ENCODE data around the gene SMIM12. TPM values are rescaled to one million over a fixed set of nuclear protein-coding genes. Genes with fewer than 3 reads are reported as not detected.

SMIM12 gene, protein sequence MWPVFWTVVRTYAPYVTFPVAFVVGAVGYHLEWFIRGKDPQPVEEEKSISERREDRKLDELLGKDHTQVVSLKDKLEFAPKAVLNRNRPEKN
- total RNA-seq (ENCODE audit: low replicate concordance) = 9.5 and 20.2 TPM in 2 replicates

GRCh38 chr1:34859446-34860200, at the start of gene SMIM12:
Gene SMIM12, minus strand, starts transcription at chr1:34859749. Its CDS starts 3,772 bp downstream, at chr1:34855977.
- Mint-ChIP-seq H3K4me3 (peak within 1 kb of the TSS; percentile 98), H3K36me3 (peaks cover 3% of the 10 kb centered on the region), H3K27ac (peak within 1 kb of the TSS; percentile 80), H3K27me3 (ENCODE audit: insufficient read depth, low read depth) (peaks cover 12% of the 10 kb centered on the region), H3K9me3 (no peaks in the 10 kb centered on the region), H3K4me1 (peaks cover 24% of the 10 kb centered on the region)
- H3K27me3 ChIP-seq = peaks cover 38% of the 10 kb centered on the region
- H4K20me1 ChIP-seq (ENCODE audit: low read depth) = peaks cover 4% of the 10 kb centered on the region
- peak within 1 kb of the TSS; percentile 81 for H2AFZ ChIP-seq (replicated peaks)
- no peaks in the 10 kb centered on the region for H3K36me3 ChIP-seq
- H3K27ac ChIP-seq = no peak within 1 kb of the TSS
- TF ChIP-seq EZH2phosphoT487 (IDR thresholded peaks at IDR 0.05) (no peak), EZH2 (IDR thresholded peaks at IDR 0.05) (peak; percentile 50)
- TF ChIP-seq, protein P1, sequence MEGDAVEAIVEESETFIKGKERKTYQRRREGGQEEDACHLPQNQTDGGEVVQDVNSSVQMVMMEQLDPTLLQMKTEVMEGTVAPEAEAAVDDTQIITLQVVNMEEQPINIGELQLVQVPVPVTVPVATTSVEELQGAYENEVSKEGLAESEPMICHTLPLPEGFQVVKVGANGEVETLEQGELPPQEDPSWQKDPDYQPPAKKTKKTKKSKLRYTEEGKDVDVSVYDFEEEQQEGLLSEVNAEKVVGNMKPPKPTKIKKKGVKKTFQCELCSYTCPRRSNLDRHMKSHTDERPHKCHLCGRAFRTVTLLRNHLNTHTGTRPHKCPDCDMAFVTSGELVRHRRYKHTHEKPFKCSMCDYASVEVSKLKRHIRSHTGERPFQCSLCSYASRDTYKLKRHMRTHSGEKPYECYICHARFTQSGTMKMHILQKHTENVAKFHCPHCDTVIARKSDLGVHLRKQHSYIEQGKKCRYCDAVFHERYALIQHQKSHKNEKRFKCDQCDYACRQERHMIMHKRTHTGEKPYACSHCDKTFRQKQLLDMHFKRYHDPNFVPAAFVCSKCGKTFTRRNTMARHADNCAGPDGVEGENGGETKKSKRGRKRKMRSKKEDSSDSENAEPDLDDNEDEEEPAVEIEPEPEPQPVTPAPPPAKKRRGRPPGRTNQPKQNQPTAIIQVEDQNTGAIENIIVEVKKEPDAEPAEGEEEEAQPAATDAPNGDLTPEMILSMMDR (IDR thresholded peaks at IDR 0.05) = peak; percentile 88
- peak within 1 kb of the TSS; percentile 87 for H3K4me3 ChIP-seq
- H3K4me1 ChIP-seq = peaks cover 9% of the 10 kb centered on the region
- no peaks in the 10 kb centered on the region for H3K9me3 ChIP-seq (ENCODE audit: low read depth)
- peak within 1 kb of the TSS; percentile 93 for H3K4me2 ChIP-seq
- peak within 1 kb of the TSS; percentile 64 for H3K9ac ChIP-seq
- no peaks in the 10 kb centered on the region for H3F3A ChIP-seq (ENCODE audit: low read depth)
- H3K79me2 ChIP-seq (ENCODE audit: low read depth) = peaks cover 34% of the 10 kb centered on the region
- DNase-seq (ENCODE audit: low spot score) = peak; percentile 93

DNA sequence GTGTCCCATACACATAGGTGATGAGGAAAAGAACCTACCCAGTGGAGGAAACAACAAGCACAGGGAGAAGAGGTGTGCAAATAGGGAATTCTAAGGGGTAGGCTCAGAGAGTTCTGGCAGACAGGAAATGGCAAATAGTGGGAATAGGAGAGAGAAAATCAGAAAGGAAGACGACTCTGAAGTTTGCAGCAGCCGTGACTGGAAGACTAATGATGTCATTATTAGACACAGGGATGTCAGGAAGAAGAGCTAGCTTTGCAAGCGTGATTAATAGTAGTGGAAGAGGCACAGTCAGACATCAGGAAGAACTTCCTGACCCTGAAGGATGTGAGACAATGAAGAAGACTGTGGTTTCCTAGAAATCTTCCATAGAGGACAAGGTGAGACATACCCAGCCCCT, 48.8 kb upstream of the SMIM12 start:
- Histone ChIP-seq H3K4me1 (no peaks in the 10 kb centered on the region), H3K9ac (no peak overlapping the region), H3K36me3 (no peaks in the 10 kb centered on the region), H3K9me3 (ENCODE audit: low read depth) (no peaks in the 10 kb centered on the region), H3K4me2 (no peak overlapping the region), H3K4me3 (no peak overlapping the region), H3K27ac (no peak overlapping the region), H3F3A (ENCODE audit: low read depth) (no peaks in the 10 kb centered on the region), H3K79me2 (ENCODE audit: low read depth) (no peaks in the 10 kb centered on the region), H2AFZ (replicated peaks) (no peak overlapping the region), H3K27me3 (peaks cover 4% of the 10 kb centered on the region), H4K20me1 (ENCODE audit: low read depth) (peaks cover 13% of the 10 kb centered on the region)
- Mint-ChIP-seq H3K36me3 (no peaks in the 10 kb centered on the region), H3K4me3 (no peak overlapping the region), H3K4me1 (peaks cover 7% of the 10 kb centered on the region), H3K9me3 (no peaks in the 10 kb centered on the region), H3K27me3 (ENCODE audit: insufficient read depth, low read depth) (peaks cover 3% of the 10 kb centered on the region), H3K27ac (no peak overlapping the region)
- TF ChIP-seq EZH2phosphoT487 (IDR thresholded peaks at IDR 0.05) = no peak
- no peak for TF ChIP-seq EZH2 (IDR thresholded peaks at IDR 0.05)
- TF ChIP-seq, protein P1 (IDR thresholded peaks at IDR 0.05) = no peak
- DNase-seq (ENCODE audit: low spot score) = no peak

GRCh38 chr1:34907487-34908090, 48.0 kb upstream of the SMIM12 start:
- H3K27ac Mint-ChIP-seq = no peak overlapping the region
- no peaks in the 10 kb centered on the region for H3K4me1 ChIP-seq
- no peak overlapping the region for H3K4me3 ChIP-seq
- peaks cover 3% of the 10 kb centered on the region for H3K27me3 Mint-ChIP-seq (ENCODE audit: insufficient read depth, low read depth)
- H3K4me1 Mint-ChIP-seq = peaks cover 7% of the 10 kb centered on the region
- no peaks in the 10 kb centered on the region for H3K9me3 Mint-ChIP-seq
- no peaks in the 10 kb centered on the region for H3K36me3 ChIP-seq
- no peaks in the 10 kb centered on the region for H3K36me3 Mint-ChIP-seq
- H3F3A ChIP-seq (ENCODE audit: low read depth) = no peaks in the 10 kb centered on the region
- peak; percentile 45 for DNase-seq (ENCODE audit: low spot score)
- H4K20me1 ChIP-seq (ENCODE audit: low read depth) = peaks cover 13% of the 10 kb centered on the region
- TF ChIP-seq, protein P1 (IDR thresholded peaks at IDR 0.05) = no peak
- TF ChIP-seq EZH2phosphoT487 (IDR thresholded peaks at IDR 0.05) (no peak), EZH2 (IDR thresholded peaks at IDR 0.05) (no peak)
- H3K27me3 ChIP-seq = peaks cover 4% of the 10 kb centered on the region
- no peaks in the 10 kb centered on the region for H3K79me2 ChIP-seq (ENCODE audit: low read depth)
- no peaks in the 10 kb centered on the region for H3K9me3 ChIP-seq (ENCODE audit: low read depth)
- H3K4me2 ChIP-seq = no peak overlapping the region
- no peak overlapping the region for H3K4me3 Mint-ChIP-seq
- H2AFZ ChIP-seq (replicated peaks) = no peak overlapping the region
- H3K27ac ChIP-seq = no peak overlapping the region
- H3K9ac ChIP-seq = no peak overlapping the region

Measured in neural progenitor cell (in vitro differentiated cells).